GM18502 (cell line): ENCODE results near the gene APOBEC3F.
"Not testable (repeated sequence)": the region's sequence is repeated elsewhere in the genome, so short reads cannot be mapped to it uniquely, and the experiment has no call there.

Experiments
- ATAC-seq: cut with Tn5 transposase; IDR thresholded peaks from one replicate; pipeline ENCODE4 v1.9.1; 2021; ENCODE audit warnings: mild to moderate bottlenecking; ENCODE audit not compliant: unreplicated experiment, poor library complexity

The APOBEC3F gene

DNA sequence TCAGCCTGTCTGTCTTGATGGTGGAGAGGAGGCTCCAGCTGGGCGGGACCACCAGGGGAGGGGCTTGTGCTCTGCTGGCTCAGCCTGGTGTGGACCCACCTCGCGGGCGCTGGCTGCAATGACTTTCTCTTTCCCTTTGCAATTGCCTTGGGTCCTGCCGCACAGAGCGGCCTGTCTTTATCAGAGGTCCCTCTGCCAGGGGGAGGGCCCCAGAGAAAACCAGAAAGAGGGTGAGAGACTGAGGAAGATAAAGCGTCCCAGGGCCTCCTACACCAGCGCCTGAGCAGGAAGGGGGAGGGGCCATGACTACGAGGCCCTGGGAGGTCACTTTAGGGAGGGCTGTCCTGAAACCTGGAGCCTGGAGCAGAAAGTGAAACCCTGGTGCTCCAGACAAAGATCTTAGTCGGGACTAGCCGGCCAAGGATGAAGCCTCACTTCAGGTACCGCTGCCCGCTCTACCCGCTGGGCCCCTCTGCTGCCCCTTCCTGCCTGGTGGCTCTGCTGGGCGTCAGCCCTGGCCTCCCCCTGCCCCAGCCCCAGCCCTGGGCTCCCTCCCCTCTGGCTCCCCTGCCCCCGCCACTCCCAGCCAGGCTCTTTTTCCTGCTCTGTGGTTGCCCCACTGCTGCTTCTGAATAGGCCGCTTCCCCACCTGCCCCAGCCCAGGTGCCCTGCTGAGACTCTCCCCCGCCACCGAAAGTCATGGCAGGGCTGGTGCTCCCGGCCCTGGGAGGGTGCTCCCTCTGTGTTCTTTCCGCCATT lies at the start of gene APOBEC3F:
Gene APOBEC3F (plus strand): TSS at position 327 of the 759 bp plus-strand sequence. CDS start 97 bp downstream, at position 424.
- ATAC-seq: peak; percentile 85

- ATAC-seq: not testable (repeated sequence)
Measured at GRCh38 chr22:38992871-38993371, 47.7 kb upstream of the APOBEC3F start.

GRCh38 chr22:38996105-38996504 lies 44.6 kb upstream of the APOBEC3F start:
- ATAC-seq: no peak

- no peak for ATAC-seq
Measured at GRCh38 chr22:38997518-38997917, 43.1 kb upstream of the APOBEC3F start.

- no peak for ATAC-seq
Measured at GRCh38 chr22:39003165-39003638, 37.5 kb upstream of the APOBEC3F start.

DNA sequence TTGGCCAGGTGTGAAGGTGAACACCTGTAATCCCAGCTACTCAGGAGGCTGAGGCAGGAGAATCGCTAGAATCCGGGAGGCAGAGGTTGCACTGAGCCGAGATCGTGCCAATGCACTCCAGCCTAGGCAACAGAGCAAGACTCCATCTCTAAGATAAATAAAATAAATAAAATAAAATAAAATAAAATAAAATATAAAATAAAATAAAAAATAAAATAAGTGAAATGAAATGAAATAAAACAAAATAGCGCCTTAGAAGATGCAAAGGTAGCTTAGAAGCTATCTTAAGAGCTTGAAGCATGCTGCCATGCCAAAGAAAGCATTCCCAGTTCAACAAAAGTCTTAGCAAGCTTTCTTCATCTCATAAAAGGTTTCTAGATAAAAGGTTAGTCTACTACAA lies 33.5 kb upstream of the APOBEC3F start:
- ATAC-seq: no peak

GRCh38 chr22:39008271-39008850 lies 32.3 kb upstream of the APOBEC3F start:
- ATAC-seq: not testable (repeated sequence)

DNA sequence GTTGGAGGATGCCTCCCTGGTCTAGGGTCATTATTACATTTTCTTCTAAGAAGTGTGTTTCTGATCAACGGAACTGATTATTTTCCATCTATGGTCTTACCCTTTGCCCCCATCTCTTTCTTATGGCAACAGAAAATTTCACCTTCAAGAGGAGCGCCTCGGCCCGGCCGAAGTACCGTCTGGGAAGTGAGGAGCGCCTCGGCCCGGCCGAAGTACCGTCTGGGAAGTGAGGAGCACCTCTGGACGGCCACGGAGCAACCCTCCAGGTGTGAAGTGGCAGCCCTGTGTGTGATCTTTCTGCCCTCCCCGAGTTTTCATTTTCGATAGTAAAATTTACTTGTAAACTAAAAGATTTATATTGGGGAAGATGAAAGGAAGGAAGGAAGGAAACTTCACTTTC lies 29.7 kb upstream of the APOBEC3F start:
- no peak for ATAC-seq

DNA sequence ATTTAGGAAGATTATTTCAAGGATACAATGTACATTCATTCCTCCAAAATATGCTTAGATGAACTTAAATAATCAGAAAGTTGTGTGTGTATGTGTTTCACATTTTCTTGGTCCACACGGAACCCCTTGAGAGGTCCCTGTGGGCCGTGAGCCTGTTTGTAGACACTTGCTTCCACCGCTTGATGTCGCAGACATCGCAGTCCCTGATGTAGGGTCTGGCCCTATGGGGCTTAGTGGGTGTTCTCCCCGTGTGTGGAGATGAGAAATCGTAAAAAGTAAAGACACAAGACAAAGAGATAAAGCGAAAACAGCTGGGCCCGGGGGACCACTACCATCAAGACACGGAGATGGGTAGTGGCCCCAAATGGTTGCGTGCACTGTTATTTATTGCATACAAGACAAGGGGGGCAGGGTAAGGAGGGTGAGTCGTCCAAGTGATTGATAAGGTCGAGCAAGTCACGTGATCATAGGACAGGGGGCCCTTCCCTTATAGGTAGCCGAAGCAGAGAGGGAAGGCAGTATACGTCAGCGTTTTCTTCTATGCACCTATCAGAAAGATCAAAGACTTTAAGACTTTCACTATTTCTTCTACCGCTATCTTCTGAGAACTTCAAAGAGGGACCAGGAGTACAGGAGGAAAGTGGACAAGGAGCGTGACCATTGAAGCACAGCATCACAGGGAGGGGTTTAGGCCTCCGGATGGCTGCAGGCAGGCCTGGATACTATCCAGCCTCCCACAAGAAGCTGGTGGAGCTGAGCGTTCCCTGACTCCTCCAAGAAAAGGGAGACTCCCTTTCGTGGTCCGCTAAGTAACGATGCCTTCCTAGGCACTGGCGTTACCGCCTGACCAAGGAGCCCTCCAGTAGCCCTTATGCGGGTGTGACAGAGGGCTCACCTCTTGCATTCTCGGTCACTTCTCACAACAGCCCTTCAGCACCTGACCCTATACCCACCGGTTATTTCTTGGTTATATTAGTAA lies 27.8 kb upstream of the APOBEC3F start:
- no peak for ATAC-seq

DNA sequence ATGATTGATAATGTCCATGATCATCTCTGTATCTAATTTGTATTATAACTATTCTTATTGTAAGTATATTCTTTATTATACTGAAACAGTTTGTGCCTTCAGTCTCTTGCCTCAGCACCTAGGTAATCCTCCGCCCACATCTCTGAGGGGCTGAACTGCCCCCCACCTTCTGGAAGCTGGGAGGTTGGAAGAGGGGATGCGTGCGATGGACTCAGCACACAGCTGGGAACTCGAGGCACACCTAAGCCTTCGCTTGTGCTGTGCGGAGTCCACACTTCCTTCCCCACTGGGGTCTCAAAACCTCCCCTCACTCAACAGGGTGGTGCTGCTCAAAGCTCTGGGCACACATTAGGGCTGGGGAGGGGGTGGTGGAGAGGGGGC lies 27.1 kb upstream of the APOBEC3F start:
- not testable (repeated sequence) for ATAC-seq

DNA sequence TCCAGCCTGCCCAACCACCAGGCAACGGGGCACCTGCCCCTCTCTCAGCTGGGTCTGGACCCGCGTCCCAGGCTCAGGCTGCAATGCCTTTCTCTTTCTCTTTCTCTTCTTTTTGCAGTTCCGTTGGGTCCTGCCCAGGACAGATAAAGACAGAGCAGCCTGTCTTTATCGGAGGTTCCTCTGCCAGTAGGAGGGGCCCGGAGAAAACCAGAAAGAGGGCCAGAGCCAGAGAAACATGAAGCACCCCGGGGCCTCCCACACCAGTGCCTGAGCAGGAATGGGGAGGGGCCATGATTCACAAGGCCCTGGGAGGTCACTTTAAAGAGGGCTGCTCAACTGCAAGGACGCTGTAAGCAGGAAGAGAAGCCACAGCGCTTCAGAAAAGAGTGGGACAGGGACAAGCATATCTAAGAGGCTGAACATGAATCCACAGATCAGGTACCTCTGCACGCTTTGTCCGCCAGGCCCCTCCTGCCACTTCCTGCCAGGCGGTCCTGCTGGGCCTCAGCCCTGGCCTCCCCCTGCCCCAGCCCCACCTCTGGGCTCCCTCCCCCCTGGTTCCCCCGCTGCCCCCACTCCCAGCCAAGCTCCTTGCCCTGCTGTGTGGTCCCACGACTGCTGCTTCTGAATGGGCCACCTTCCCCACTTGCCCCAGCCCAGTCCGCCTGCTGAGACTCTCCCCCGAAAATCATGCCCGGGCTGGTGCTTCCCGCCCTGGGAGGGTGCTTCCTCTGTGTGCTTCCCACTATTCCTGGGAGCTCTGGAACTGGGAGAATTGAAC lies 26.5 kb upstream of the APOBEC3F start, which contains the start of gene APOBEC3C:
Gene APOBEC3C (plus strand): TSS at position 316 of the 781 bp plus-strand sequence. CDS start 106 bp downstream, at position 422.
- peak; percentile 84 for ATAC-seq

DNA sequence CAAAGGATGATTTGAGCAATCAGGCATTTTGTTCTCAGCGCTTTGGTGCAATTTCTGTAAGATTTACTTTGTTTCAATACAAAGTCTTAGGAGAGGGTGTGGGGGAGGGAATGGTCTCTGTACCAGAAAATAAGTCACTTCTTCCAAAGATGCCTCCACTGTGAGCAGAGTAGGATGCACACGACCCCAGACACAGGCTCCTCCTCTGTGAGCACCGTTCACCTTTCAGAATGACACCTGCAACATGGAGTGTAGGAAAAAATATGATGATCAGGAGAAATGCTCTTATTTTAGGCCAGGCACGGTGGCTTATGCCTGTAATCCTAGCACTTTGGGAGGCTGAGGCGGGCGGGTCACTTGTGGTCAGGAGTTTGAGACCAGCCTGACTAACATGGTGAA lies 25.9 kb upstream of the APOBEC3F start:
- ATAC-seq: not testable (repeated sequence)

- ATAC-seq: no peak
Measured at GRCh38 chr22:39016592-39016991, 24.1 kb upstream of the APOBEC3F start.

- no peak for ATAC-seq
Measured at GRCh38 chr22:39017596-39018365, 22.9 kb upstream of the APOBEC3F start.

GRCh38 chr22:39020021-39020651 lies 20.5 kb upstream of the APOBEC3F start:
- not testable (repeated sequence) for ATAC-seq

- ATAC-seq: no peak
Measured at GRCh38 chr22:39021552-39022250, 19.0 kb upstream of the APOBEC3F start.

- no peak for ATAC-seq
Measured at GRCh38 chr22:39024519-39025308, 15.9 kb upstream of the APOBEC3F start.
